HTR-8/SVneo (cell line): ENCODE data around the gene LEKR1.
A peak's percentile ranks its signal among the peaks of the same experiment; 100 is the strongest.

ENCODE experiments used
- DNase-seq: peaks from one replicate; pipeline ENCODE4 v3.0.0; 2011; ENCODE audit warnings: low spot score, mixed read lengths; ENCODE audit not compliant: insufficient read length
- FAIRE-seq: peaks from 2 replicates; lab custom pipeline; 2011; peaks lifted over from hg19 to GRCh38; lab: Jason Lieb, UNC

The LEKR1 gene

GRCh38 chr3:157088601-157089454 lies 262.7 kb downstream of the LEKR1 start:
- DNase-seq: peak; percentile 98
- peak; percentile 89 for FAIRE-seq

- FAIRE-seq (no peak), DNase-seq (no peak)
Measured at GRCh38 chr3:157089455-157090221, 263.5 kb downstream of the LEKR1 start.

- no peak for FAIRE-seq
- DNase-seq: no peak
Measured at GRCh38 chr3:157091083-157091833, 265.1 kb downstream of the LEKR1 start.

GRCh38 chr3:157092230-157092629 lies 266.1 kb downstream of the LEKR1 start:
- FAIRE-seq: no peak
- no peak for DNase-seq

- DNase-seq (no peak), FAIRE-seq (no peak)
Measured at GRCh38 chr3:157093096-157093495, 266.9 kb downstream of the LEKR1 start.

- no peak for FAIRE-seq
Measured at GRCh38 chr3:157094301-157094700, 268.1 kb downstream of the LEKR1 start.

GRCh38 chr3:157094751-157095480 lies 268.8 kb downstream of the LEKR1 start:
- DNase-seq (no peak), FAIRE-seq (no peak)

More at GRCh38 chr3:157094301-157094700, 268.1 kb downstream of the LEKR1 start:
- no peak for DNase-seq
